IMR-90 (cell line): Measurements from ENCODE around the gene PSAP. TPM values are rescaled to one million over a fixed set of nuclear protein-coding genes. Genes with fewer than 3 reads are reported as not detected.

Experiments used
- ATAC-seq: fragments of 200-7000 bp; cut with Tn5 transposase; 2 replicates; pipeline ENCODE4 v1.9.1; 2020; ENCODE audit warnings: low read depth, mild to moderate bottlenecking, moderate library complexity
- BruUV-seq: library from RNA; stranded (reverse); fragments of 400-500 nt; replicated peaks from 2 replicates; lab custom pipeline; 2021; lab: Mats Ljungman, UMichigan
- CTCF ChIA-PET: fragments of 300-600 bp; formaldehyde crosslinking; extraction: SDS; loops from one replicate; lab custom pipeline; 2021; ENCODE audit warnings: antibody characterized with exemption; lab: Yijun Ruan, JAX
- POLR2A ChIA-PET: fragments of 300-600 bp; sonication (Branson Sonifier 250); formaldehyde crosslinking; loops from one replicate; lab custom pipeline; 2022; ENCODE audit warnings: antibody characterized with exemption; ENCODE audit not compliant: unreplicated experiment; lab: Charles Lee
- DNase-seq: peaks from one replicate; pipeline ENCODE4 v3.0.0; 2013
- H2AFZ ChIP-seq: replicated peaks from 2 replicates; pipeline ENCODE3; 2013; ENCODE audit warnings: low read length, mild to moderate bottlenecking; ENCODE audit not compliant: poor library complexity
- H2AK5ac ChIP-seq: 2 replicates; pipeline ENCODE4 v1.6.1; 2013; ENCODE audit warnings: low read depth, low read length, inconsistent platforms
- H2AK9ac ChIP-seq: replicated peaks from 2 replicates; pipeline ENCODE3; 2013; ENCODE audit warnings: mild to moderate bottlenecking, low read depth, low read length, moderate library complexity; ENCODE audit not compliant: poor library complexity
- H2BK120ac ChIP-seq: 2 replicates; pipeline ENCODE4 v1.6.1; 2013; ENCODE audit warnings: low read depth, low read length, inconsistent platforms
- H2BK15ac ChIP-seq: 3 replicates; pipeline ENCODE4 v1.6.1; 2013; ENCODE audit warnings: low read depth, low read length, inconsistent platforms
- H2BK20ac ChIP-seq: 2 replicates; pipeline ENCODE4 v1.6.1; 2013; ENCODE audit warnings: low read depth, mild to moderate bottlenecking, inconsistent platforms, low read length, moderate library complexity
- H2BK5ac ChIP-seq: 2 replicates; pipeline ENCODE4 v1.6.1; 2013; ENCODE audit warnings: mild to moderate bottlenecking, low read depth, low read length, inconsistent platforms; ENCODE audit not compliant: poor library complexity, severe bottlenecking
- H3K14ac ChIP-seq: replicated peaks from 2 replicates; pipeline ENCODE4 v1.6.1; 2013; ENCODE audit warnings: low read depth, low read length, inconsistent platforms
- H3K18ac ChIP-seq: 2 replicates; pipeline ENCODE4 v1.6.1; 2013; ENCODE audit warnings: low read depth, low read length, control low read depth
- H3K23ac ChIP-seq: 2 replicates; pipeline ENCODE4 v1.6.1; 2013; ENCODE audit warnings: low read depth, low read length, inconsistent platforms
- H3K27ac ChIP-seq: 2 replicates; pipeline ENCODE4 v1.5.1; 2013; ENCODE audit warnings: mild to moderate bottlenecking, control low read depth, low read length; ENCODE audit not compliant: insufficient read depth
- H3K27me3 ChIP-seq: 2 replicates; pipeline ENCODE4 v1.6.1; 2013; ENCODE audit warnings: low read length; ENCODE audit not compliant: control insufficient read depth, insufficient read depth
- H3K36me3 ChIP-seq: 2 replicates; pipeline ENCODE4 v1.6.1; 2013; ENCODE audit warnings: low read length, mixed read lengths; ENCODE audit not compliant: control insufficient read depth, insufficient read depth
- H3K4ac ChIP-seq: 2 replicates; pipeline ENCODE4 v1.6.1; 2013; ENCODE audit warnings: low read depth, low read length, inconsistent platforms
- H3K4me1 ChIP-seq: 2 replicates; pipeline ENCODE4 v1.6.1; 2013; ENCODE audit warnings: low read length, mixed read lengths; ENCODE audit not compliant: control insufficient read depth, insufficient read depth
- H3K4me2 ChIP-seq: 2 replicates; pipeline ENCODE4 v1.6.1; 2013; ENCODE audit warnings: low read depth, mild to moderate bottlenecking, control low read depth, low read length, moderate library complexity
- H3K4me3 ChIP-seq: 2 replicates; pipeline ENCODE4 v1.5.1; 2013; ENCODE audit warnings: low read depth, mild to moderate bottlenecking, control low read depth, low read length, moderate library complexity; ENCODE audit not compliant: insufficient read depth
- H3K56ac ChIP-seq: 2 replicates; pipeline ENCODE4 v1.6.1; 2013; ENCODE audit warnings: low read length, inconsistent platforms; ENCODE audit not compliant: insufficient read depth; ENCODE audit errors: extremely low read depth
- H3K79me1 ChIP-seq, 2 experiments: 2 replicates each; pipeline ENCODE4 v1.6.1; 2013; ENCODE audit warnings: low read length in 2 of 2, inconsistent platforms in 1 of 2, low read depth in 1 of 2
- H3K9ac ChIP-seq: 2 replicates; pipeline ENCODE4 v1.6.1; 2013; ENCODE audit warnings: low read depth, low read length, control low read depth
- H3K9me1 ChIP-seq: 2 replicates; pipeline ENCODE4 v1.6.1; 2013; ENCODE audit warnings: low read length, inconsistent platforms; ENCODE audit not compliant: insufficient read depth
- H3K9me3 ChIP-seq: 2 replicates; pipeline ENCODE4 v1.6.1; 2013; ENCODE audit warnings: low read length; ENCODE audit not compliant: control insufficient read depth, insufficient read depth
- H4K20me1 ChIP-seq: 2 replicates; pipeline ENCODE4 v1.6.1; 2013; ENCODE audit warnings: low read length, inconsistent platforms; ENCODE audit not compliant: insufficient read depth
- H4K5ac ChIP-seq: 2 replicates; pipeline ENCODE4 v1.6.1; 2013; ENCODE audit warnings: mild to moderate bottlenecking, low read depth, low read length, control low read depth
- H4K8ac ChIP-seq, 2 experiments: 2 replicates each; pipeline ENCODE4 v1.6.1; 2013; ENCODE audit warnings: low read depth in 2 of 2, low read length in 2 of 2, control low read depth in 1 of 2, inconsistent platforms in 1 of 2
- H4K91ac ChIP-seq: 2 replicates; pipeline ENCODE4 v1.6.1; 2013; ENCODE audit warnings: low read depth, low read length, inconsistent platforms; ENCODE audit not compliant: insufficient read depth
- BHLHE40 ChIP-seq: fragments of 150-350 bp; IDR thresholded peaks from 2 replicates; pipeline ENCODE4 v1.6.1; 2016; ENCODE audit warnings: mild to moderate bottlenecking, low read depth, low read length
- CTCF ChIP-seq: conservative IDR thresholded peaks from 2 replicates; pipeline ENCODE4 v1.5.1; 2012; ENCODE audit warnings: mild to moderate bottlenecking, low read depth, low read length, improper control_type of control experiment
- NFE2L2 ChIP-seq: fragments of 150-350 bp; IDR thresholded peaks from 2 replicates; pipeline ENCODE4 v1.6.1; 2016; ENCODE audit warnings: low read depth, mild to moderate bottlenecking, low read length
- RAD21 ChIP-seq: IDR thresholded peaks from 2 replicates; pipeline ENCODE4 v1.6.1; 2012; ENCODE audit warnings: low read length, improper control_type of control experiment
- RCOR1 ChIP-seq: IDR thresholded peaks from 2 replicates; pipeline ENCODE4 v1.6.1; 2012; ENCODE audit warnings: mild to moderate bottlenecking, low read length, improper control_type of control experiment; ENCODE audit not compliant: insufficient replicate concordance
- WGBS, 2 experiments: methylation state at CpG; one replicate each; pipeline versions ENCODE4 v1.1.5 to v1.1.7; 2013; ENCODE audit warnings: missing lambda C conversion rate in 2 of 2; ENCODE audit not compliant: insufficient read length in 1 of 2; ENCODE audit errors: extremely low coverage in 2 of 2; 5-methylcytosine and 5-hydroxymethylcytosine counted together
- dilution Hi-C: fragments of 300-500 bp; cut with HindIII; formaldehyde crosslinking; loops from one replicate; pipeline ENCODE4 v1.14.3; 2018; ENCODE audit warnings: low sequenced_read_pairs; ENCODE audit not compliant: unreplicated experiment
- in situ Hi-C: fragments of 300-500 bp; cut with MboI; formaldehyde crosslinking; loops from 3 replicates; pipeline ENCODE4 v1.14.3; 2019; ENCODE audit warnings: low sequenced_read_pairs, inconsistent platforms, mixed read lengths
- intact Hi-C: fragments of 100-400 bp; cut with micrococcal nuclease; formaldehyde crosslinking; loops from 2 replicates; pipeline ENCODE4 v1.10.0; 2022
- polyA plus RNA-seq, 3 experiments: library from polyadenylated mRNA; depleted of rRNA; stranded (reverse); fragments of >200 nt; gene quantifications; 2 replicates each; pipeline ENCODE4 v1.2.3, GENCODE V29; 2012; ENCODE audit warnings: low replicate concordance in 1 of 3
- total RNA-seq: library from RNA; depleted of rRNA; stranded (reverse); fragments of >200 nt; gene quantifications from 2 replicates; pipeline ENCODE4 v1.2.3, GENCODE V29; 2012
- TF ChIP-seq, protein P1 (sequence below): fragments of 150-350 bp; IDR thresholded peaks from 2 replicates; pipeline ENCODE4 v1.6.1; 2016; ENCODE audit warnings: low read depth, mild to moderate bottlenecking, low read length, moderate library complexity, borderline replicate concordance

Gene PSAP
- total and polyA plus RNA-seq, 2 of the 4 experiments (the other 2 are of a cell fraction), result 216 to 876 TPM

DNA sequence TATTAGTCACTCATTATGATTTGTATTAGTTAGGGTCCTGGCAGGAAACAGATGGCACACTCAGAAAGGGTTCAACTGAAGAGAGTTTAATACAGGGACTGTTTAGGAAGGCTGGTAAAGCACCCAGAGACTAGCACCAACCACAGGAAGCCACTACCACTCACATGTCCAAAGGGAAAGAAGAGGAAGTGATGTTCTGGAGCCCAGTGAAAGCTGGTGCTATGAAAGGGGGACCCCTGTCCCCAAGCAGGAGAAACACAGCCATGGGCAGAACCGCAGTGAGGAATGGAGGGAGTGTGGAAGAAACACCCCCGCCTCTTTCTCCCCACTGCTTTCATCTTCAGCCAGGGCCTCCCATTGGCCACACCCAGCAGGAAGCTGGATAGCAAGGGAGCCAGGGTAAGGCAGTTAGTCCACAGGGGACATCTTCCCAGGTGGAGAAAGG, 74.5 kb downstream of the PSAP start:
- no peak overlapping the region for H3K27ac ChIP-seq
- no peak overlapping the region for H2BK120ac ChIP-seq
- no peak overlapping the region for H3K9ac ChIP-seq
- H2AFZ ChIP-seq, result no peak overlapping the region
- H3K4me2 ChIP-seq, result no peak overlapping the region
- H2AK5ac ChIP-seq, result no peak overlapping the region
- peaks cover 15% of the 10 kb centered on the region for H3K9me1 ChIP-seq
- no peak overlapping the region for H3K23ac ChIP-seq
- no TSS peak for BruUV-seq
- peaks cover 20% of the 10 kb centered on the region for H3K4me1 ChIP-seq
- no peaks in the 10 kb centered on the region for H4K20me1 ChIP-seq
- H3K18ac ChIP-seq, result no peak overlapping the region
- no peak overlapping the region for H2BK20ac ChIP-seq
- no peaks in the 10 kb centered on the region for H3K36me3 ChIP-seq
- H4K5ac ChIP-seq, result no peak overlapping the region
- H3K27me3 ChIP-seq, result peaks cover 29% of the 10 kb centered on the region
- no peak overlapping the region for H2BK15ac ChIP-seq
- ChIA-PET POLR2A (no interaction called here), CTCF (no interaction called here)
- WGBS, 2 experiments, result no CpG with 5 or more reads among the region's 2 CpGs
- in situ Hi-C loops, result no loop called here
- H3K56ac ChIP-seq, result no peak overlapping the region
- H3K4me3 ChIP-seq, result no peak overlapping the region
- no peak overlapping the region for H4K91ac ChIP-seq
- intact Hi-C loops, result no loop called here
- dilution Hi-C loops, result no loop called here
- H2BK5ac ChIP-seq, result no peak overlapping the region
- no peak overlapping the region for H3K4ac ChIP-seq
- H3K79me1 ChIP-seq, result peaks cover 0 to 5% of the 10 kb centered on the region in 2 experiments; a peak in 1 of 4 replicates
- no peak overlapping the region for H3K14ac ChIP-seq
- no peak overlapping the region for H2AK9ac ChIP-seq
- no peak for TF ChIP-seq BHLHE40
- no peak for TF ChIP-seq NFE2L2
- TF ChIP-seq RCOR1, result no peak
- no peak for TF ChIP-seq RAD21
- TF ChIP-seq, protein P1, sequence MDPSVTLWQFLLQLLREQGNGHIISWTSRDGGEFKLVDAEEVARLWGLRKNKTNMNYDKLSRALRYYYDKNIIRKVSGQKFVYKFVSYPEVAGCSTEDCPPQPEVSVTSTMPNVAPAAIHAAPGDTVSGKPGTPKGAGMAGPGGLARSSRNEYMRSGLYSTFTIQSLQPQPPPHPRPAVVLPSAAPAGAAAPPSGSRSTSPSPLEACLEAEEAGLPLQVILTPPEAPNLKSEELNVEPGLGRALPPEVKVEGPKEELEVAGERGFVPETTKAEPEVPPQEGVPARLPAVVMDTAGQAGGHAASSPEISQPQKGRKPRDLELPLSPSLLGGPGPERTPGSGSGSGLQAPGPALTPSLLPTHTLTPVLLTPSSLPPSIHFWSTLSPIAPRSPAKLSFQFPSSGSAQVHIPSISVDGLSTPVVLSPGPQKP, result no peak
- no peak for TF ChIP-seq CTCF
- H4K8ac ChIP-seq, result no peak overlapping the region
- DNase-seq (no peak), ATAC-seq (no peak)
- H3K9me3 ChIP-seq, result no peaks in the 10 kb centered on the region
